ENCODE measurements around the gene CA4.

DNA sequence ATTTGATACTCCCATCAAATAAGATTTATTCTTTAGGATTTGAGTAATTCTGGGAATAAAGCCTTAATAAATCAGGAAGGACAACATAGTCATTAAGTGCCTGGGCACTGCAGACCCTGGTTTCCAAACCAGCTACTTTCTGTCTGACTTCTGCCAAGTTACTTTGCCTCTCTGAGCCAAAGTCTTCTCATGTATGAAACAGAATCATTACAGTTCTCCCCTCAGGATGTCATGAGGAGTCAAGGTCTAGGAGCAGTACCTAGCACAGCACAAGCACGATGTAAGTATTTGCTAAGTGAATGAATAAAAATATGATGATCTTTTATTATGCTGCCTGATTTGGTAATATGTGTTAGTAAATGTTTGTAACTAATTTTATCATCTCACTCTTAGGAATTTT lies 40.6 kb upstream of the CA4 start:
- no peak for TF ChIP-seq SNAI2 (CRISPR knock-in tag; IDR thresholded peaks at IDR 0.05)
- TF ChIP-seq ZFP30 (CRISPR knock-in tag; IDR thresholded peaks at IDR 0.05): no peak
